RCC 7860 (cell line): ENCODE measurements around the gene CDC16.
"Not testable (repeated sequence)": the region's sequence is repeated elsewhere in the genome, so short reads cannot be mapped to it uniquely, and the experiment has no call there.

Experiments
- DNase-seq: peaks from one replicate; pipeline ENCODE4 v3.0.0-alpha.2; 2015; ENCODE audit warnings: low spot score
- FAIRE-seq: peaks from 2 replicates; lab custom pipeline; 2012; peaks lifted over from hg19 to GRCh38; lab: Jason Lieb, UNC

Gene CDC16

GRCh38 chr13:114261328-114261965 is 26.8 kb downstream of the CDC16 start:
- FAIRE-seq = no peak

GRCh38 chr13:114263578-114263977 is 28.9 kb downstream of the CDC16 start:
- FAIRE-seq = no peak
- DNase-seq = no peak

More at GRCh38 chr13:114261328-114261965, 26.8 kb downstream of the CDC16 start:
- DNase-seq = no peak

DNA sequence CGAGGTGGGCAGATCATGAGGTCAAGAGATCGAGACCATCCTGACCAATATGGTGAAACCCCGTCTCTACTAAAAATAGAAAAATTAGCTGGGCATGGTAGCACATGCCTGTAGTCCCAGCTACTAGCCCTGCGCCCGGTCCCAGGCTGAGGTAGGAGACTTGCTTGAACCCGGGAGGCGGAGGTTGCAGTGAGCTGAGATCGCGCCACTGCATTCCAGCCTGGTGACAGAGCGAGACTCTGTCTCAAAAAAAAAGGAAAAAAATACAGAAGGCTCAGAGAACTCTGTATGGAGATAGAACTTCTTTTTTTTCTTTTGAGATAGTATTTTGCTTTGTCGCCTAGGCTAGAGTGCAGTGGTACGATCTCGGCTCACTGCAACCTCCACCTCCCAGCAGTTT is 29.6 kb downstream of the CDC16 start:
- FAIRE-seq, DNase-seq: not testable (repeated sequence)

- FAIRE-seq = no peak
- DNase-seq = no peak
Measured at GRCh38 chr13:114264886-114265611, 30.4 kb downstream of the CDC16 start.

- no peak for DNase-seq
- FAIRE-seq = no peak
Measured at GRCh38 chr13:114266241-114266640, 31.5 kb downstream of the CDC16 start.

GRCh38 chr13:114268344-114269280 is 33.9 kb downstream of the CDC16 start:
- DNase-seq = no peak
- FAIRE-seq = no peak

GRCh38 chr13:114269281-114269770 is 34.6 kb downstream of the CDC16 start:
- FAIRE-seq (no peak), DNase-seq (no peak)

GRCh38 chr13:114272977-114273376 is 38.3 kb downstream of the CDC16 start:
- no peak for DNase-seq
- FAIRE-seq = no peak

GRCh38 chr13:114275304-114275703 is 40.6 kb downstream of the CDC16 start:
- FAIRE-seq = no peak
- DNase-seq = no peak

GRCh38 chr13:114279146-114279545 is 44.4 kb downstream of the CDC16 start:
- no peak for FAIRE-seq

DNA sequence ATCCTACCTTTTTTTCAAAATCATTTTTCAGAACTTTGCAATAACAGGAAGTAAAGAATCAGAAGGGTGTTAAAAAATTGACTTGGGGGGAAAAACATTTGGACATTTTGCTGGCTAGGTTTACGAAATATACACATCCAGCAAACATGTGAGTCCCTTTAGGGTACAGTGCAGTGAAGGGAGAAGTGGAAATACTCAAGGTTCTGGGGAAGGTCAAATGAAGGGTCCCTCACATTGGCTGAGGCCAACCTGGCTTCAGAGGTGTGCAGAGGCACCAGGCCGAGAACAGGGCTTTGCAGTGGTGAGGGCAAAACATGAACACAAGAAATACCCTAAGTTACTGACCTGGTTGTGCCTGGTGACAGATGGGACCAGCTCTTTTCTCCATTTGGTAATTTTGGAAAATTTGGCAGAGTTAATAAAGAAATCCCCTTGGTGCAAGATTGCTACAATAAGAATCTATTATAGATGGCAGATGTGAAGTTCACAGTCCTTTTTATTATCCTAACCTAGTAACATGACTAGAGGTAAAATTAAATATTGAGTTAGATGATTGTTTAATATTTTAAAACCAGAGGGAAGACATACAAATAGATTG is 45.2 kb downstream of the CDC16 start:
- no peak for DNase-seq
- FAIRE-seq = no peak

More at GRCh38 chr13:114279146-114279545, 44.4 kb downstream of the CDC16 start:
- DNase-seq = no peak

DNA sequence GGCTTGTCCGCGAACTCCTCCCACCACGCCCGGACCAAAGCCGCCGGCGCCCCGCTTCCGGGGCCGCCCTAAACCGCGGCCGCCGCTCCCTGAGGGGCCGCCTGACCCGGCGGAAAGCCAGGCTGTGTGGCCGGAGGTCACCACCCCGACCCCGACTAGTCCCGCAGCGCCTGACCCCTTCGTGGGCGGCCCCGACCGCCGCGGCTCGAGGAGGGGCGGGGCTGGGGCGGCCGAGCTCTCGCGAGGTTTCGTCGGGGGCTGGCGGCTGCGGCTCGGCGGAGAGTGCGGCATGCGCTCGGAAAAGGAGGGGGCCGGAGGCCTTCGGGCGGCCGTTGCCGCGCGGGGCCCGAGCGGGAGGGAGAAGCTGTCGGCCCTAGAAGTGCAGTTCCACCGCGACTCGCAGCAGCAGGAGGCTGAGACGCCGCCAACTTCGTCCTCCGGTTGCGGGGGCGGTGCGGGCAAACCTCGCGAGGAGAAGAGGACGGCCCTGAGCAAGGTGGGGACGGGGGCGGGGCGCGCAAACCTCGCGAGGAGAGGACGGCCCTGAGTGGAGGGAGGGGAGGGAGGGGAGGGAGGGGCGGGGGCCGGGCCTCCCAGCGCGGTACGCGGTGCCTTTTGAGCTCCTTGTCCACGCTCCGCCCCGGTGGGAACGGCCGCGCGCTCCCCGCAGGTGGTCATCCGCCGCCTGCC is 46.8 kb downstream of the CDC16 start, which contains the start of gene UPF3A:
Gene UPF3A (plus strand): TSS at position 251 of the 690 bp plus-strand sequence. CDS start 39 bp downstream, at position 290.
- FAIRE-seq (no peak), DNase-seq (peak; percentile 72)

DNA sequence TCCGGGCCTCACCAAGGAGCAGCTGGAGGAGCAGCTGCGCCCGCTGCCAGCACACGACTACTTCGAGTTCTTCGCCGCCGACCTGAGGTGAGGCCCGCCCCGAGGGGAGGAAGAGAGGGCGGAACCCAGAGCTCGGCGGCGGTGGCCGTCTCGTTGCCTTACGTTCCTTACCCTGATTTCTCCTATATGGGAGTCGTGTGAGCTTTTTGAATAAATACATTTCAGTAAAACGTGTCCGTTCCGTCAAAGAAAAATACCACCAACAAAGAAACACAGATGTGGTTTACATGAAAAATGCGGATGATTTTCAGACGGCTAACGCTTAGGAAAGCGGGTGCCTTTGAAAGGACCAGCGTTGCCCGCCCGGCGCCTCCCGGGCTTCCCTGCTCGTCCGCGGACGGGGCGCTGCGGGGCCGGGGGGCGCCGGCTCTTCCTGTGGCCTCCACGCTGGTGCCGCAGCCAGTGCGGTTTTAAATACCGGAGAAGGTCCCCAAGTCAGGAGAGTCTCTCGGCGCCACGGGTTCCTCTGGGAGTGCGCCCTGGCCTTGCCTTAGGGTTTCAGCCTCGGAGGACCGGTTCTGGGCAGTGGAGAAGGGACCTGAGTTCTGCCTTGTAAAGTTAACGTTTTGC is 47.5 kb downstream of the CDC16 start:
- peak; percentile 56 for DNase-seq
- no peak for FAIRE-seq

DNA sequence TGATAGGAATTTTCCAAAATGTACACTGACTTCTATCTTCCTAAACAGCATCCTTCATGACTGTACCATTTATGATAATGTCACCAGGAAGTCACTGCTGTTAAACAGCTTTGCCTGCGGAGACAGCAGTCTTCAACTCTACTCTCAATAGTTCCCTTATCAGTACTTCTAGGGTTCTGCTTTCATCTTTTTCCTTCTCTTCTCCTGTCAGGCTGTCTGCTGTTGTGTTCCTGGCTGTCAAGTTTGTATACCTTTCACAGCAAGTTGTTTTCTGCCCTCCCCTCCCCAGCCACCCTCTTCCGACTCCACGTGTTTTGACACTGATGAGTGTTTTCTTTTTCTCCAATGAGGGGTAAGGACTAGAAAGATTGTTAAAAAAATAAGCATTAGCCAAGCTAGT is 48.9 kb downstream of the CDC16 start:
- DNase-seq (no peak), FAIRE-seq (no peak)

- FAIRE-seq = no peak
- no peak for DNase-seq
Measured at GRCh38 chr13:114284680-114285079, 50.0 kb downstream of the CDC16 start.

GRCh38 chr13:114285166-114285808 is 50.6 kb downstream of the CDC16 start:
- peak; percentile 47 for DNase-seq
- FAIRE-seq = no peak

GRCh38 chr13:114286808-114287207 is 52.1 kb downstream of the CDC16 start:
- FAIRE-seq = no peak
- peak; percentile 12 for DNase-seq

- DNase-seq (no peak), FAIRE-seq (no peak)
Measured at GRCh38 chr13:114288157-114288591, 53.5 kb downstream of the CDC16 start.

- DNase-seq = no peak
- FAIRE-seq = no peak
Measured at GRCh38 chr13:114296448-114296847, 61.8 kb downstream of the CDC16 start.
